Esophagus squamous epithelium (tissue), 5 donors: Measurements from ENCODE around the gene DVL1. TPM values are rescaled to one million over a fixed set of nuclear protein-coding genes. Genes with fewer than 3 reads are reported as not detected.

Experiments used
- DNase-seq: peaks from one replicate; lab custom pipeline; 2025; lab: John Stamatoyannopoulos, UW
- H3K27ac ChIP-seq, 4 donors: fragments of 200-600 bp; sonication (generic); one replicate each; pipeline ENCODE4 v1.5.1; 2016 to 2019; ENCODE audit warnings: mild to moderate bottlenecking in 1 of 4
- H3K27me3 ChIP-seq, 4 donors: fragments of 200-600 bp; sonication (generic); 1 replicate in 3 of 4; 2 replicates in 1 of 4; pipeline versions ENCODE4 v1.5.1 to v1.6.0; 2017 to 2021; ENCODE audit warnings: antibody characterized with exemption in 1 of 4
- H3K36me3 ChIP-seq, 3 donors: fragments of 200-600 bp; sonication (generic); one replicate each; pipeline ENCODE4 v1.5.1; 2016 to 2019
- H3K4me1 ChIP-seq, 3 donors: fragments of 200-600 bp; sonication (generic); one replicate each; pipeline ENCODE4 v1.5.1; 2017 to 2019
- H3K4me3 ChIP-seq, 4 donors: fragments of 200-600 bp; sonication (generic); 1 replicate in 3 of 4; 2 replicates in 1 of 4; pipeline ENCODE4 v1.5.1; 2016 to 2019; ENCODE audit warnings: mild to moderate bottlenecking in 2 of 4, moderate library complexity in 1 of 4
- H3K9me3 ChIP-seq, 3 donors: fragments of 200-600 bp; sonication (generic); one replicate each; pipeline ENCODE4 v1.5.1; 2016 to 2019
- CTCF ChIP-seq, 6 experiments: fragments of 450-650 bp in 4 of 6; fragments of 200-600 bp in 2 of 6; sonication (generic) in 2 of 6; IDR thresholded peaks; one replicate each; pipeline ENCODE4 v1.5.1; 2016 to 2019; ENCODE audit warnings: antibody characterized with exemption in 6 of 6, mild to moderate bottlenecking in 4 of 6, moderate library complexity in 4 of 6
- POLR2A ChIP-seq, 4 donors: fragments of 450-650 bp; IDR thresholded peaks; one replicate each; pipeline ENCODE4 v1.6.1; 2017; ENCODE audit warnings: antibody characterized with exemption in 4 of 4, mild to moderate bottlenecking in 4 of 4, moderate library complexity in 3 of 4
- WGBS, 2 donors: methylation state at CpG; one replicate each; pipeline ENCODE4 v1.1.5; 2018; 5-methylcytosine and 5-hydroxymethylcytosine counted together
- intact Hi-C: fragments of 100-400 bp; cut with DNase I; formaldehyde crosslinking; loops from one replicate; pipeline ENCODE4 v1.15.0; 2022
- total RNA-seq, 4 donors: library from RNA; depleted of rRNA; stranded (reverse); fragments of >200 nt; gene quantifications; one replicate each; pipeline ENCODE4 v1.1.0, GENCODE V29; 2016
- donor health status: DM: yes; HTN: yes; CAD: no.

DVL1 gene
- total RNA-seq, 4 donors from 2014 or later: 63.5 to 111 (median 88.0) TPM

DNA sequence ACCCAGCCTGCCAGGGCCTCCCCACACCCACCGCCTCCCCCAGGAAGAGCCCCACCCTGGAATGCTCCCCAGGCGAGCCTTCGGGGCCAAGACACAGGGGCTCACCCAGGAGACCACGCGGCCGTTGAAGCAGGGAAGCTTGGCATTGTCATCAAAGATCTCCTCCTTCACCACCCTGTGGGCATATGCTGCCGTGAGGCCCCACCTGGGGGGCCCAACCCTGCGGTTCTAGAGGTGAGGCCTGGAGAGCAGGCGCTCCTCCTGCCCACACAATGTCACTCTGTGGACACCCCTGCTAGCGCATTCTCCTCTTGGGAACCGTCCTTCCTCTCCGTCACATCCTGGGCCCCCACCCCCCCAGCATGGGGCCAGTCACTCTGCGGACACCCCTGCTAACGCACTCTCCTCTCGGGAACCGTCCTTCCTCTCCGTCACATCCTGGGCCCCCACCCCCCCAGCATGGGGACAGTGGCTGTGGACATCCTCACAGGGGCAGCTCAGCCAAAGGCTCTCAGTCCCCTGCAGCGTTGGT is 6.6 kb downstream of the DVL1 start:
- Histone ChIP-seq H3K4me1 (peaks cover 33 to 66% (median 39%) of the 10 kb centered on the region in 3 donors), H3K9me3 (no peaks in the 10 kb centered on the region), H3K27ac (no peak overlapping the region), H3K27me3 (no peaks in the 10 kb centered on the region), H3K36me3 (peaks cover 19 to 49% (median 36%) of the 10 kb centered on the region in 3 donors), H3K4me3 (no peak overlapping the region)
- 86 to 92% methylated on average over 5 to 13 of the region's 18 CpGs for WGBS, 2 donors
- no peak for DNase-seq
- no peak for TF ChIP-seq CTCF (IDR thresholded peaks at IDR 0.05)
- no peak for TF ChIP-seq POLR2A (IDR thresholded peaks at IDR 0.05)
- intact Hi-C loops: no loop called here

GRCh38 chr1:1342061-1342562 is 7.1 kb downstream of the DVL1 start:
- Histone ChIP-seq H3K4me1 (peaks cover 27 to 60% (median 34%) of the 10 kb centered on the region in 3 donors), H3K36me3 (peaks cover 19 to 55% (median 39%) of the 10 kb centered on the region in 3 donors), H3K9me3 (no peaks in the 10 kb centered on the region), H3K27ac (no peak overlapping the region), H3K4me3 (no peak overlapping the region), H3K27me3 (no peaks in the 10 kb centered on the region)
- intact Hi-C loops: no loop called here
- WGBS, 2 donors: 60% methylated on average over 1 of the region's 28 CpGs; no CpG with 5 or more reads in 1 of the 2 donors
- TF ChIP-seq CTCF (IDR thresholded peaks at IDR 0.05) (no peak), POLR2A (IDR thresholded peaks at IDR 0.05) (no peak)
- DNase-seq: no peak

DNA sequence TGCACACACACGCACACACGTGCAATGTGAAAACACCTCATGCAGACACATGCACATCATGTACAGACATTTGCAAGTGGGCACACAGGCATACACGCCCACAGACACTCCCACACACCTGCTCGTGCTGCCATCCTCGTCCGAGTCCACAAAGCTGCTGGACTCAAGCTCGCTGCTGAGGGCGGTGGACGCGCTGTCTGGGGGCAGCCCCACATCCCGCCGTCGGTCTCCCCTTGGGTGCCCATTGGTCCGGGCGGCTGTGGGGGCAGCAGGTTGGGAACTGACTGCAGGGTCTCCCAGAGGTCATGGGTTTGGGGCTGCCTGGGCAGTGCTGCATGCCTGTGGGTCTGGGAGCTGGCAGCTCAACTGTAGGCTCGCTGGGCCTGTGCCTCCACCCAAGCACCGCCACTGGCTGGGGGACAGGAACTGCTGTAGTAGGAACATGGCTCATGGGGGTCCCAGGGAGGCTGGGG is 7.6 kb downstream of the DVL1 start:
- Histone ChIP-seq H3K27me3 (no peaks in the 10 kb centered on the region), H3K27ac (no peak overlapping the region), H3K4me1 (peaks cover 22 to 55% (median 29%) of the 10 kb centered on the region in 3 donors), H3K36me3 (peaks cover 22 to 60% (median 43%) of the 10 kb centered on the region in 3 donors), H3K4me3 (no peak overlapping the region), H3K9me3 (no peaks in the 10 kb centered on the region)
- TF ChIP-seq CTCF (IDR thresholded peaks at IDR 0.05) (no peak), POLR2A (IDR thresholded peaks at IDR 0.05) (no peak)
- 69 to 100% methylated on average over 2 to 3 of the region's 17 CpGs for WGBS, 2 donors
- no peak for DNase-seq
- intact Hi-C loops: no loop called here

DNA sequence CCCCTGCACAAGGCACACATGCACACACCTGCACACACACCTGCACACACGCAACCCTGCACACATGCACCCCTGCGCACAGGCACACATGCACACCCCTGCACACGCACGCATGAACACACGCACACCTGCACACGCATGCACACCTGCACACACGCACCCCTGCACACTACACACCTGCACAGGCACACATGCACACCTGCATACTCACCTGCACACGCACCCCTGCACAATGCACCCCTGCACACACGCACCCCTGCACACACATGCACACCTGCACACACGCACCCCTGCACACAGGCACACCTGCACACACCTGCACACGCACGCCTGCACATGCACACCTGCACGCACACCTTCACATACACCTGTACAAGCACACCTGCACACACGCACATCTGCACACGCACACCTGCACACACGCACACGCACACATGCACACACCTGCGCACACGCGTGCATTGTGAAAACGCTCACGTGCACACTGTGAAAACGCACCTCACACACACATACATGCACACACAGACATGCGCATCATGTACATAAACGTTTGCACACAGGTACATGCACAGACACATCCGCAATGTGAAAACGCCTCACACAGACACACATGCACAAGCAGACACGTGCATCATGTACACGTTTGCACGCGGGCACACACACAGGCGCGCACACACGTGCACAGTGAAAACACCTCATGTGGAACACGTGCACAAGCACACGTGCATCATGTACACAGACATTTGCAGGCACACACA is 8.2 kb downstream of the DVL1 start:
- Histone ChIP-seq H3K27ac (no peak overlapping the region), H3K4me1 (peaks cover 16 to 49% (median 23%) of the 10 kb centered on the region in 3 donors), H3K9me3 (no peaks in the 10 kb centered on the region), H3K36me3 (peaks cover 25 to 66% (median 49%) of the 10 kb centered on the region in 3 donors), H3K4me3 (no peak overlapping the region), H3K27me3 (no peaks in the 10 kb centered on the region)
- TF ChIP-seq CTCF (IDR thresholded peaks at IDR 0.05) (no peak), POLR2A (IDR thresholded peaks at IDR 0.05) (no peak)
- 90 to 91% methylated on average over 35 to 36 of the region's 36 CpGs for WGBS, 2 donors
- intact Hi-C loops: no loop called here
- DNase-seq: no peak

DNA sequence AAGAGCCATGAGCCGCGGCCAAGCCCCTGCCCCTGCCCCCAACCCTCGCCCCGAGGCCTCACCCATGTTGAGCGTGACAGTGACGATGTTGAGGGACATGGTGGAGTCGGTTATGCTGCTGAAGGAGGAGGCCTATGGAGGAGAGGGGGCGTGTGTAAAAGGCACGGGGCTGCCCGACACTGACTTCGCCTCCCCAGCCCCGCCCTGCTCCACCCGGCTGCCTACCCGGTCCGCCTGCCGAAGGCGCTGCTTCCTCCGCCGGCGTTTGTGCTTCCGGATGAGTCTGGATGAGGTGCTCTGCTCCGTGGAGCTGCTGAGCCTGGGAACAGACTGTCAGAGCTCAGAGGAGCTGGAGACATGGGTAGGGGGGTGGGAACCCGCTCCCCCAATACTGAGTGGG is 9.0 kb downstream of the DVL1 start:
- Histone ChIP-seq H3K36me3 (peaks cover 25 to 74% (median 51%) of the 10 kb centered on the region in 3 donors), H3K27ac (no peak overlapping the region), H3K4me1 (peaks cover 8 to 41% (median 15%) of the 10 kb centered on the region in 3 donors), H3K4me3 (no peak overlapping the region), H3K27me3 (no peaks in the 10 kb centered on the region), H3K9me3 (no peaks in the 10 kb centered on the region)
- TF ChIP-seq CTCF (IDR thresholded peaks at IDR 0.05) (no peak), POLR2A (IDR thresholded peaks at IDR 0.05) (no peak)
- no peak for DNase-seq
- 88 to 97% methylated on average over 6 to 8 of the region's 23 CpGs for WGBS, 2 donors
- intact Hi-C loops: no loop called here
